Right lobe of liver (tissue), 4 donors: Measurements from ENCODE around the gene MAPK6.

Source experiments
- POLR2A ChIP-seq: fragments of 450-650 bp; IDR thresholded peaks from one replicate; pipeline ENCODE4 v1.6.1; 2017; ENCODE audit warnings: antibody characterized with exemption, mild to moderate bottlenecking
- TF ChIP-seq, protein P1 (sequence below), 4 donors: fragments of 200-600 bp in 3 of 4; fragments of 450-650 bp in 1 of 4; IDR thresholded peaks; one replicate each; pipeline versions ENCODE4 v1.5.1 to v1.8.0; 2016 to 2022; ENCODE audit warnings: antibody characterized with exemption in 4 of 4, mild to moderate bottlenecking in 2 of 4
- donor health status: DM: no; HTN: no; CAD: no.
- donor health status: DM: no; HTN: no; CAD: no.
- donor health status: DM: no; HTN: yes; CAD: no.

DNA sequence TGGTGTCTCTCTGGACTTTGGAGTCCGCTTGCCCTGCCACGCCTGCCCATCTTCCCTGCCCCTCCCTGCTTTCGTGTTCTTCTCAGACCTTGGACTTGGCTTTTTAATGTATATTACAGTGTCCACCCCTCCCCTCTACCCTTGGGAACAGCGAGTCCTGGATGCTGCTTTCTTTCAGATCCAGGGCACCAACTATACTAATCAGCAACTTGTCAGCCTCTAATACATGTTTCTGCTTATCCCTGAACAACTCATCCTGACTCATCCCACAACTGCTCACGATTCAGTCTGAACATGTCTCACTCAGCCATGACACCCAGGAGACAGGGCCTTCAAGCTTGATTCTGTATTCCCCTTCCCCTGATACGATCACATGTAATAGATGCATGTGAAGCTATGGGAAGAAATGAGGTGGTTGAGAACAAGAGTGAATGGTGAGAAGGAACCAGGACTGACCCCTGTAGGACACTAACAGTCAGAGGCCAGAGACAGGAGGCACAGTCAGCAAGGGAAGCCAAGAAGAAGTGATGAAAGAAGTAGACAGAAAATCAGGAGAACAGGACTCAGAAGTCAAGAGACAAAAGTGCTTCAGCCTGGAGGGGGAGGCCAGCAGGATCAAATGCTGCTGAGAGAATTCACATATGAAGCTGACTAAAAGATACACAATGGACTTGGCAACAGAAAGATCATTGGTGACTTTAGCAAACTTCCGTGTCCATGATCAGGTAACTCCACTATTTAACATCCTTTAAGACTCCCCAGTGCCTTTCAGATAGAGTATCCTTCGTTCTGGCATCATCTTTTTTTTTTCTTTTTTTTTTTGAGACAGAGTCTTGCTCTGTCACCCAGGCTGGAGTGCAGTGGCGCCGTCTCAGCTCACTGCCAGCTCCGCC lies 58.1 kb downstream of the MAPK6 start:
- no peak for TF ChIP-seq POLR2A
- TF ChIP-seq, protein P1, sequence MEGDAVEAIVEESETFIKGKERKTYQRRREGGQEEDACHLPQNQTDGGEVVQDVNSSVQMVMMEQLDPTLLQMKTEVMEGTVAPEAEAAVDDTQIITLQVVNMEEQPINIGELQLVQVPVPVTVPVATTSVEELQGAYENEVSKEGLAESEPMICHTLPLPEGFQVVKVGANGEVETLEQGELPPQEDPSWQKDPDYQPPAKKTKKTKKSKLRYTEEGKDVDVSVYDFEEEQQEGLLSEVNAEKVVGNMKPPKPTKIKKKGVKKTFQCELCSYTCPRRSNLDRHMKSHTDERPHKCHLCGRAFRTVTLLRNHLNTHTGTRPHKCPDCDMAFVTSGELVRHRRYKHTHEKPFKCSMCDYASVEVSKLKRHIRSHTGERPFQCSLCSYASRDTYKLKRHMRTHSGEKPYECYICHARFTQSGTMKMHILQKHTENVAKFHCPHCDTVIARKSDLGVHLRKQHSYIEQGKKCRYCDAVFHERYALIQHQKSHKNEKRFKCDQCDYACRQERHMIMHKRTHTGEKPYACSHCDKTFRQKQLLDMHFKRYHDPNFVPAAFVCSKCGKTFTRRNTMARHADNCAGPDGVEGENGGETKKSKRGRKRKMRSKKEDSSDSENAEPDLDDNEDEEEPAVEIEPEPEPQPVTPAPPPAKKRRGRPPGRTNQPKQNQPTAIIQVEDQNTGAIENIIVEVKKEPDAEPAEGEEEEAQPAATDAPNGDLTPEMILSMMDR (IDR thresholded peaks at IDR 0.05) = peak in 1 of 4 donors; percentile 5
